HepG2 (cell line): ENCODE data around the gene TLCD3B. TPM values are rescaled to one million over a fixed set of nuclear protein-coding genes. Genes with fewer than 3 reads are reported as not detected.
A peak's percentile ranks its signal among the peaks of the same experiment; 100 is the strongest.

Source experiments
- ATAC-seq: fragments of 200-7000 bp; cut with Tn5 transposase; 3 replicates; pipeline ENCODE4 v1.9.1; 2020; ENCODE audit warnings: mild to moderate bottlenecking, moderate library complexity
- BruUV-seq: library from RNA; stranded (reverse); fragments of 400-500 nt; replicated peaks from 2 replicates; lab custom pipeline; 2021; lab: Mats Ljungman, UMichigan
- CTCF ChIA-PET: fragments of 300-600 bp; formaldehyde crosslinking; extraction: SDS; loops from one replicate; lab custom pipeline; 2021; ENCODE audit warnings: low total read pairs, inconsistent platforms, low intra/inter-chr PET ratio; lab: Yijun Ruan, JAX
- POLR2A ChIA-PET: fragments of 350-600 bp; sonication (Branson Sonifier 250); formaldehyde crosslinking; loops from one replicate; lab custom pipeline; 2020; ENCODE audit warnings: antibody characterized with exemption, inconsistent platforms; lab: Yijun Ruan, JAX
- DNase-seq: peaks from one replicate; pipeline ENCODE4 v3.0.0-alpha.2; 2015; ENCODE audit warnings: low spot score
- FAIRE-seq: peaks from 3 replicates; lab custom pipeline; 2011; peaks lifted over from hg19 to GRCh38; lab: Jason Lieb, UNC
- H2AFZ ChIP-seq: one replicate; pipeline ENCODE4 v1.6.1; 2011; ENCODE audit warnings: low read length, inconsistent platforms
- H3K27ac ChIP-seq: fragments of 300-600 bp; 3 replicates; pipeline ENCODE4 v1.8.0; 2011; ENCODE audit warnings: mixed run types, mild to moderate bottlenecking, mixed read lengths, low read length, inconsistent platforms; ENCODE audit not compliant: insufficient read depth; ENCODE audit errors: extremely low read length
- H3K27me3 ChIP-seq, 2 experiments: fragments of 200-600 bp in 1 of 2; 2 replicates in 1 of 2; 3 replicates in 1 of 2; pipeline versions ENCODE4 v1.6.0 to v1.8.0; 2011; ENCODE audit warnings: low read length in 2 of 2, mild to moderate bottlenecking in 2 of 2, moderate library complexity in 2 of 2, inconsistent platforms in 1 of 2; ENCODE audit not compliant: insufficient read depth in 2 of 2, control insufficient read depth in 1 of 2
- H3K36me3 ChIP-seq, 2 experiments: fragments of 200-600 bp in 1 of 2; replicated peaks in 1 of 2; 2 replicates in 1 of 2; 3 replicates in 1 of 2; pipeline versions ENCODE4 v1.5.1 to v1.8.0; 2011; ENCODE audit warnings: low read length in 2 of 2, inconsistent platforms in 1 of 2; ENCODE audit not compliant: insufficient read depth in 2 of 2, control insufficient read depth in 1 of 2
- H3K4me1 ChIP-seq: 2 replicates; pipeline ENCODE4 v1.5.1; 2012; ENCODE audit warnings: low read length, inconsistent platforms; ENCODE audit not compliant: insufficient read depth
- H3K4me2 ChIP-seq: 2 replicates; pipeline ENCODE4 v1.6.0; 2011; ENCODE audit warnings: low read depth, low read length, inconsistent platforms
- H3K4me3 ChIP-seq, 3 experiments: fragments of 200-600 bp in 1 of 3; sonication (generic), shearing (Covaris generic) in 1 of 3; replicated peaks in 1 of 3; 2 replicates each; pipeline ENCODE4 v1.5.1; 2011 to 2016; ENCODE audit warnings: low read length in 3 of 3, inconsistent platforms in 2 of 3, low read depth in 2 of 3, mild to moderate bottlenecking in 2 of 3, control low read depth in 1 of 3, mixed read lengths in 1 of 3; ENCODE audit not compliant: insufficient read depth in 1 of 3
- H3K79me2 ChIP-seq: one replicate; pipeline ENCODE4 v1.6.1; 2011; ENCODE audit warnings: low read length, inconsistent platforms; ENCODE audit not compliant: insufficient read depth
- H3K9ac ChIP-seq: 2 replicates; pipeline ENCODE4 v1.6.0; 2011; ENCODE audit warnings: mild to moderate bottlenecking, low read depth, low read length, inconsistent platforms; ENCODE audit not compliant: insufficient read depth
- H3K9me3 ChIP-seq: 2 replicates; pipeline ENCODE4 v1.5.1; 2012; ENCODE audit warnings: mild to moderate bottlenecking, low read length
- H4K20me1 ChIP-seq: 2 replicates; pipeline ENCODE4 v1.6.0; 2011; ENCODE audit warnings: inconsistent platforms, mild to moderate bottlenecking, low read length, moderate library complexity; ENCODE audit not compliant: insufficient read depth
- BRCA1 ChIP-seq: sonication (generic); formaldehyde crosslinking; IDR thresholded peaks from 2 replicates; pipeline ENCODE4 v1.4.0; 2020; ENCODE audit warnings: missing genetic modification reagents
- CBX2 ChIP-seq, 2 experiments: fragments of 200-600 bp in 1 of 2; sonication (generic); formaldehyde crosslinking in 1 of 2; IDR thresholded peaks; 2 replicates each; pipeline versions ENCODE4 v1.7.0 to v1.8.1; 2018 to 2022; ENCODE audit warnings: low read depth in 2 of 2, low read length in 1 of 2, mild to moderate bottlenecking in 1 of 2, missing genetic modification reagents in 1 of 2
- HDAC2 ChIP-seq: sonication (generic); formaldehyde crosslinking; IDR thresholded peaks from 2 replicates; pipeline ENCODE4 v1.4.0; 2020; ENCODE audit warnings: missing genetic modification reagents
- HOXA9 ChIP-seq: sonication (generic); formaldehyde crosslinking; IDR thresholded peaks from 2 replicates; pipeline ENCODE4 v1.8.1; 2022; ENCODE audit warnings: missing genetic modification reagents, mild to moderate bottlenecking, moderate library complexity, borderline replicate concordance
- KDM6A ChIP-seq: IDR thresholded peaks from 2 replicates; pipeline ENCODE4 v1.6.1; 2016; ENCODE audit warnings: low read depth
- MEIS1 ChIP-seq: sonication (generic); formaldehyde crosslinking; IDR thresholded peaks from 2 replicates; pipeline ENCODE4 v1.9.0; 2021; ENCODE audit warnings: mild to moderate bottlenecking, missing genetic modification reagents, moderate library complexity, borderline replicate concordance
- REPIN1 ChIP-seq: sonication (generic); formaldehyde crosslinking; IDR thresholded peaks from 2 replicates; pipeline ENCODE4 v1.8.0; 2022; ENCODE audit warnings: missing genetic modification reagents, low read depth, mild to moderate bottlenecking, borderline replicate concordance
- RXRA ChIP-seq: sonication (generic); formaldehyde crosslinking; IDR thresholded peaks from 2 replicates; pipeline ENCODE4 v1.5.1; 2020; ENCODE audit warnings: missing genetic modification reagents
- SMAD1 ChIP-seq: sonication (generic); formaldehyde crosslinking; IDR thresholded peaks from 2 replicates; pipeline ENCODE4 v1.4.0; 2020; ENCODE audit warnings: missing genetic modification reagents, low read depth, mild to moderate bottlenecking, borderline replicate concordance
- TRIM24 ChIP-seq: sonication (generic); formaldehyde crosslinking; IDR thresholded peaks from 2 replicates; pipeline ENCODE4 v1.8.0; 2022; ENCODE audit warnings: mild to moderate bottlenecking, missing genetic modification reagents
- ZBTB38 ChIP-seq: sonication (generic); formaldehyde crosslinking; IDR thresholded peaks from 2 replicates; pipeline ENCODE4 v1.5.1; 2020; ENCODE audit warnings: mild to moderate bottlenecking, missing genetic modification reagents
- ZNF615 ChIP-seq: sonication (generic); formaldehyde crosslinking; IDR thresholded peaks from 2 replicates; pipeline ENCODE4 v1.5.0; 2020; ENCODE audit warnings: mild to moderate bottlenecking, missing genetic modification reagents, borderline replicate concordance
- ZNF878 ChIP-seq: sonication (generic); formaldehyde crosslinking; IDR thresholded peaks from 2 replicates; pipeline ENCODE4 v1.8.1; 2023; ENCODE audit warnings: mild to moderate bottlenecking, missing genetic modification reagents, moderate library complexity
- WGBS: methylation state at CpG from one replicate; pipeline ENCODE4 v1.1.6; 2017; ENCODE audit warnings: low lambda C conversion rate; 5-methylcytosine and 5-hydroxymethylcytosine counted together
- in situ Hi-C: cut with HindIII; loops from 2 replicates; pipeline ENCODE4 v1.10.0; 2017; ENCODE audit warnings: low pct_unique_long_range_greater_than_20kb; ENCODE audit not compliant: extremely low pct_ligation_motif_present
- intact Hi-C: fragments of 100-400 bp; cut with micrococcal nuclease; formaldehyde crosslinking; loops from one replicate; pipeline ENCODE4 v1.10.0; 2022; ENCODE audit not compliant: unreplicated experiment
- polyA plus RNA-seq, 8 experiments: library from polyadenylated mRNA; depleted of rRNA in 3 of 8; stranded (reverse) in 7 of 8; unstranded in 1 of 8; fragments of >200 nt; fragmentation: Illumina TruSeq in 4 of 8; extraction: Trizol in 4 of 8; gene quantifications; 2 replicates each; pipeline versions ENCODE4 v1.2.1 to v1.2.3, GENCODE V29; 2011 to 2016; ENCODE audit warnings: low read depth in 4 of 8, missing spikeins in 1 of 8, mixed read lengths in 1 of 8; ENCODE audit not compliant: insufficient read depth in 1 of 8
- total RNA-seq, 5 experiments: library from RNA; depleted of rRNA; stranded (reverse); fragments of >200 nt; fragmentation: Illumina TruSeq; extraction: Trizol; gene quantifications; 2 replicates each; pipeline ENCODE4 v1.2.3, GENCODE V29; 2016; ENCODE audit warnings: low read depth in 1 of 5
- TF ChIP-seq, protein P1 (sequence below): sonication (generic); formaldehyde crosslinking; IDR thresholded peaks from 2 replicates; pipeline ENCODE4 v1.9.0; 2022; ENCODE audit warnings: low read depth, missing genetic modification reagents
- TF ChIP-seq, protein P2 (sequence below): sonication (generic); formaldehyde crosslinking; IDR thresholded peaks from 2 replicates; pipeline ENCODE4 v1.5.0; 2020; ENCODE audit warnings: mild to moderate bottlenecking, missing genetic modification reagents
- TF ChIP-seq, protein P3 (sequence below): sonication (generic); formaldehyde crosslinking; IDR thresholded peaks from 2 replicates; pipeline ENCODE4 v1.4.0; 2020; ENCODE audit warnings: mild to moderate bottlenecking, missing genetic modification reagents
- TF ChIP-seq, protein P4 (sequence below): sonication (generic); formaldehyde crosslinking; IDR thresholded peaks from 2 replicates; pipeline ENCODE4 v1.5.0; 2020; ENCODE audit warnings: missing genetic modification reagents, mild to moderate bottlenecking, borderline replicate concordance

Gene TLCD3B
- total and polyA plus RNA-seq, 2 of the 13 experiments (the other 11 are each of a cell fraction or from before 2014, with no cell fraction given): not detected

DNA sequence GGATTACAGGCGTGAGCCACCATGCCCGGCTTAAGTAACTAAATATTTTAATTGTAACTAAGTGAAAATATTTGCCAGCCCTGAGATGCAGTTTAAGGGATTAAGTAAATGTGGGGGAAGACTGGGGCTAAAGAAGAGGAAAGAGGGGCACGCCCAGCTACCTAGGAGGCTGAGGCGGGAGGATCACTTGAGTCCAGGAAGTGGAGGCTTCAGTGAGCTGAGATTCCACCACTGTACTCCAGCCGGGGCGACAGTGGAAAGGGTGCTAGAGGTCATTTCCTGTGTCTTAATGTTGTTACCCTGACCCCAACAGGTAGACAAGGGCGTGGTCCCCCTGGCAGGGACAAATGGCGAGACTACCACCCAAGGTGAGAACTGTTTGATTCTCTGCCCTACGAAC is 37.3 kb upstream of the TLCD3B start:
- Histone ChIP-seq H3K79me2 (peaks cover 56% of the 10 kb centered on the region), H2AFZ (no peak overlapping the region), H3K4me1 (peaks cover 61% of the 10 kb centered on the region), H3K9me3 (no peaks in the 10 kb centered on the region), H3K9ac (peak overlapping the region; percentile 90; the same call in 1 of the 2 replicates), H3K4me3 (peak overlapping the region in 2 of 3 experiments; percentile 16 to 47; a peak in 4 of 6 replicates), H3K27ac (peak overlapping the region; percentile 32), H3K27me3 (peaks cover 0 to 2% of the 10 kb centered on the region in 2 experiments; a peak in 1 of 5 replicates), H3K4me2 (peak overlapping the region; percentile 99), H4K20me1 (peaks cover 71% of the 10 kb centered on the region), H3K36me3 (peaks cover 35 to 57% of the 10 kb centered on the region in 2 experiments)
- FAIRE-seq (no peak), DNase-seq (no peak), ATAC-seq (no peak)
- intact Hi-C loops: loop anchor here (5.0 kb wide), 1 partner anchor 679 kb away; the partner anchor contains the start of gene PHKG2
- 96% methylated on average over 9 of the region's 9 CpGs for WGBS
- in situ Hi-C loops: no loop called here
- ChIA-PET CTCF (interaction anchor here (0.6 to 2.2 kb wide), 3 partner anchors 23 to 43 kb away, joined by 3 to 9 read pairs (median 4); partner anchors contain the start of gene TBX6), POLR2A (interaction anchor here (9.1 kb wide), 1 partner anchor 23 kb away, joined by 120 read pairs; the partner anchor contains the start of gene TBX6)
- BruUV-seq: no TSS peak
- TF ChIP-seq REPIN1 (CRISPR knock-in tag) (no peak), BRCA1 (CRISPR knock-in tag) (no peak), RXRA (0 out of 2 replicates have a peak, but pooled peaks have one; percentile 17), ZNF878 (no peak), ZBTB38 (CRISPR knock-in tag) (peak; percentile 35; the same call in 1 of the 2 replicates), KDM6A (no peak), HOXA9 (CRISPR knock-in tag) (no peak), ZNF615 (CRISPR knock-in tag) (no peak), CBX2 (IDR thresholded peaks at IDR 0.05; ENCODE audit: low read depth, low read length) (no peak), CBX2 (CRISPR knock-in tag; IDR thresholded peaks at IDR 0.05; ENCODE audit: low read depth) (no peak), MEIS1 (CRISPR knock-in tag) (no peak), HDAC2 (CRISPR knock-in tag) (no peak), TRIM24 (no peak), SMAD1 (CRISPR knock-in tag) (0 out of 2 replicates have a peak, but pooled peaks have one; percentile 51)
- TF ChIP-seq, protein P1, sequence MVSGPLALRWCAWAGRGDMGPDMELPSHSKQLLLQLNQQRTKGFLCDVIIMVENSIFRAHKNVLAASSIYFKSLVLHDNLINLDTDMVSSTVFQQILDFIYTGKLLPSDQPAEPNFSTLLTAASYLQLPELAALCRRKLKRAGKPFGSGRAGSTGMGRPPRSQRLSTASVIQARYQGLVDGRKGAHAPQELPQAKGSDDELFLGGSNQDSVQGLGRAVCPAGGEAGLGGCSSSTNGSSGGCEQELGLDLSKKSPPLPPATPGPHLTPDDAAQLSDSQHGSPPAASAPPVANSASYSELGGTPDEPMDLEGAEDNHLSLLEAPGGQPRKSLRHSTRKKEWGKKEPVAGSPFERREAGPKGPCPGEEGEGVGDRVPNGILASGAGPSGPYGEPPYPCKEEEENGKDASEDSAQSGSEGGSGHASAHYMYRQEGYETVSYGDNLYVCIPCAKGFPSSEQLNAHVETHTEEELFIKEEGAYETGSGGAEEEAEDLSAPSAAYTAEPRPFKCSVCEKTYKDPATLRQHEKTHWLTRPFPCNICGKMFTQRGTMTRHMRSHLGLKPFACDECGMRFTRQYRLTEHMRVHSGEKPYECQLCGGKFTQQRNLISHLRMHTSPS (CRISPR knock-in tag): no peak
- TF ChIP-seq, protein P2, sequence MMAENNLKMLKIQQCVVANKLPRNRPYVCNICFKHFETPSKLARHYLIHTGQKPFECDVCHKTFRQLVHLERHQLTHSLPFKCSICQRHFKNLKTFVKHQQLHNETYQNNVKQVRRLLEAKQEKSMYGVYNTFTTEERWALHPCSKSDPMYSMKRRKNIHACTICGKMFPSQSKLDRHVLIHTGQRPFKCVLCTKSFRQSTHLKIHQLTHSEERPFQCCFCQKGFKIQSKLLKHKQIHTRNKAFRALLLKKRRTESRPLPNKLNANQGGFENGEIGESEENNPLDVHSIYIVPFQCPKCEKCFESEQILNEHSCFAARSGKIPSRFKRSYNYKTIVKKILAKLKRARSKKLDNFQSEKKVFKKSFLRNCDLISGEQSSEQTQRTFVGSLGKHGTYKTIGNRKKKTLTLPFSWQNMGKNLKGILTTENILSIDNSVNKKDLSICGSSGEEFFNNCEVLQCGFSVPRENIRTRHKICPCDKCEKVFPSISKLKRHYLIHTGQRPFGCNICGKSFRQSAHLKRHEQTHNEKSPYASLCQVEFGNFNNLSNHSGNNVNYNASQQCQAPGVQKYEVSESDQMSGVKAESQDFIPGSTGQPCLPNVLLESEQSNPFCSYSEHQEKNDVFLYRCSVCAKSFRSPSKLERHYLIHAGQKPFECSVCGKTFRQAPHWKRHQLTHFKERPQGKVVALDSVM: peak; percentile 85
- TF ChIP-seq, protein P3, sequence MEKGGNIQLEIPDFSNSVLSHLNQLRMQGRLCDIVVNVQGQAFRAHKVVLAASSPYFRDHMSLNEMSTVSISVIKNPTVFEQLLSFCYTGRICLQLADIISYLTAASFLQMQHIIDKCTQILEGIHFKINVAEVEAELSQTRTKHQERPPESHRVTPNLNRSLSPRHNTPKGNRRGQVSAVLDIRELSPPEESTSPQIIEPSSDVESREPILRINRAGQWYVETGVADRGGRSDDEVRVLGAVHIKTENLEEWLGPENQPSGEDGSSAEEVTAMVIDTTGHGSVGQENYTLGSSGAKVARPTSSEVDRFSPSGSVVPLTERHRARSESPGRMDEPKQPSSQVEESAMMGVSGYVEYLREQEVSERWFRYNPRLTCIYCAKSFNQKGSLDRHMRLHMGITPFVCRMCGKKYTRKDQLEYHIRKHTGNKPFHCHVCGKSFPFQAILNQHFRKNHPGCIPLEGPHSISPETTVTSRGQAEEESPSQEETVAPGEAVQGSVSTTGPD (CRISPR knock-in tag): no peak
- TF ChIP-seq, protein P4, sequence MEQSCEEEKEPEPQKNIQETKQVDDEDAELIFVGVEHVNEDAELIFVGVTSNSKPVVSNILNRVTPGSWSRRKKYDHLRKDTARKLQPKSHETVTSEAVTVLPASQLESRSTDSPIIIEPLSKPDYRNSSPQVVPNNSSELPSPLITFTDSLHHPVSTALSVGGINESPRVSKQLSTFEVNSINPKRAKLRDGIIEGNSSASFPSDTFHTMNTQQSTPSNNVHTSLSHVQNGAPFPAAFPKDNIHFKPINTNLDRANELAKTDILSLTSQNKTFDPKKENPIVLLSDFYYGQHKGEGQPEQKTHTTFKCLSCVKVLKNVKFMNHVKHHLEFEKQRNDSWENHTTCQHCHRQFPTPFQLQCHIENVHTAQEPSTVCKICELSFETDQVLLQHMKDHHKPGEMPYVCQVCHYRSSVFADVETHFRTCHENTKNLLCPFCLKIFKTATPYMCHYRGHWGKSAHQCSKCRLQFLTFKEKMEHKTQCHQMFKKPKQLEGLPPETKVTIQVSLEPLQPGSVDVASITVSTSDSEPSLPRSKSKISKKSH (CRISPR knock-in tag): 0 out of 2 replicates have a peak, but pooled peaks have one; percentile 60
